SKM-1 treated with dmso at 0.1 percent for 144 hours (cell line): ENCODE data around the gene POU6F2.
A peak's percentile ranks its signal among the peaks of the same experiment; 100 is the strongest.

Experiments
- DNase-seq: peaks from one replicate; lab custom pipeline; 2025; ENCODE audit not compliant: unreplicated experiment; lab: John Stamatoyannopoulos, UW

The POU6F2 gene

DNA sequence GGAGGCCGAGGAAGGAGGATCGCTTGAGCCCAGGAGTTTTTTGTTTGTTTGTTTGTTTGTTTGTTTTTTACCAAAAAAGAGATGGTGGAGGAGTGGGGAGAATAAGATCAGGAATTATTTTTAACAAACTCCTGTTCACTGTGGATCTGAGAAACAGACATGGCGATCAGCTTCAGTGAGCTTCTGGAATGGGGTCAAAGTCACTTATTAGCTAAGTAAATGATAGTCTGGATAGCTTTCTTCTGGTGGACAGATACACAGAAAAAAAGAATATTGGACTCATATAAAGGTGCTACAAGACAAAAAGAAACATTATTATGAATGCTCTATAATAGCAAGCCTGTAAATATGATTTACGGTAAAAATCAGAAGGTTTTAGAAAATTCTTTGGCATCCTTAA, 85.1 kb downstream of the POU6F2 start:
- DNase-seq = no peak

GRCh38 chr7:39069031-39069430, 91.3 kb downstream of the POU6F2 start:
- DNase-seq = no peak

DNA sequence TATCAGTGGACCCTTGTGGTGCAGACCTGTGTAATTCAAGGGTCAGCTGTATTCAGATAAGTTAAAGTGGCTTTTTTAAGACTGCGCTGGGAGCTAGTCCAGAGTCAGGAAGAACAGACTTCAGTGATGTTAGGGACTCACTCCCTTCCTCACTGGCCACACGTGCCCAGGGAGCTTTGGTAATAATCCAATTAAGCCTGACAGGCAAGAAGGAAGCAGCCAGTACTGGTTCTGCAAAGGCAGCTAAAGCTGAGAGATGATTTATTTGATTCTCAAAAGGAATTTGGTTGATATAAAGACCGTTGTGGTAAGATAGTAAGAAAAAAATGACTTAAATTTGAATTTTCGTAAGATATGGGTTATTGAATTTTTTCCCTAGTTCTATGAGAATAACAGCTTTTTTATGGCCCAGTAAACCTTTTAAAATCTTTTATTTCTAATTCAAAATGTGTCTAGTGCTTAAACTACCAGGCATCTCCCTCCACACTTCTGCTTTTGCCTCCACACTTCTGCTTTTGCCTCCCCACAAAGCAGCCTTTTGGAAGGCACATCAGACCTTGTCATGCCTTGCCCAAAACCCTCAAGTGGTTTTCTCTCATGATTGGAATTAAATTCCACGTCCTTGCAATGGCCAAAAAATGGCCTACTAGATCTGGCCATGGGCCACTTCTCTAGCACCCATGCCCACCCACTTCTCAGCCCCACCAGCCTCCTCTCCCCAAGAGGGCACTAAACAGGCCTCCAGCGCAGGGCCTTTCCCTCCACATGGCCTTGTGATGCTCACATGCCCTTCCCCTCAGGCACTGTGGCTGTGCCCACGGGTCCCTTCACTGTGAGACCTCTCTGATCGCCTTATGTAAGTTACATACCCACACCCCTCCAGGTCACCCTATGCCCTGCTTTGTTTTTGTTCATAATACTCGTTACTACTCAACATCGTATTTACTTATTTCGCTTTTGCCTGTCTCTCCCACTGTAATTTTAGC, 92.5 kb downstream of the POU6F2 start:
- DNase-seq = peak; percentile 77

GRCh38 chr7:39071116-39071515, 93.4 kb downstream of the POU6F2 start:
- no peak for DNase-seq

GRCh38 chr7:39073432-39073831, 95.7 kb downstream of the POU6F2 start:
- DNase-seq = no peak

DNA sequence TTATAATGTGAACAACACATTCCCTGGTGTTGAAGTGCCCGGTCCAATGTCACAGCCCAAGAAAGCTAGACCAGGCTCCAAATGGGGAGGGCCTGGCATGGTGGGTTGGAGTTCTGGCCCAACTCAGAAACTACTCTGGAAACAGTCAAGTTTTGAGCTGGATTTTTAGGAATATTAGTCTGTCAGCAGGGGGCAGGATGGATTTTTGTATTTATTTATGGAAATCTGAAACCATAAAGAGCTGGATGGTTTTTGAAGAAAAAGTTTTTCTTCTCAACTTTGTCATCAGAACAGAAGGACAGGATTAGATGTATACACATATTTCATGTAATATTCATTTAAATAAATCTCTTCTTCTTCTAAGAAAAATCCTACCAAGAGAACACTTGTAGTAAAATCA, 97.5 kb downstream of the POU6F2 start:
- no peak for DNase-seq

DNA sequence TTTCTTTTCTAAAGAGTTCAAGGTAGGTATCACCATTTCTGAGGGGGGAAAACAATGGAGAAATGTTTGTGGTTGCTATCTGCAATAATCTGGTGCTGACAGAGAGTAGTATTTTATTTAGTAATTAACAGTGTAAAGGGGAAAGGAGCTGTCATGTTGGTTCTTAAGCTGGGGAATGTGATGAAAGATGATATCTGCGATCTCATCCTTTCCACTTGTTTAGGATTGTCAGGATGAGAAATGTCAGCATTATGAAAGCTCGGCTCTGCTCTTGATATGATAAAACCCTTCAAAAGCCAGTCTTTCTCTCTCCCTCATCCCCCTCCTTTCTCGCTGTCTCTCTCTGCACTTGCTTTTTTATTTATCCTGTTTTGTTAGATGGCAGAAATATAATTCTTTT, 106.1 kb downstream of the POU6F2 start:
- no peak for DNase-seq

DNA sequence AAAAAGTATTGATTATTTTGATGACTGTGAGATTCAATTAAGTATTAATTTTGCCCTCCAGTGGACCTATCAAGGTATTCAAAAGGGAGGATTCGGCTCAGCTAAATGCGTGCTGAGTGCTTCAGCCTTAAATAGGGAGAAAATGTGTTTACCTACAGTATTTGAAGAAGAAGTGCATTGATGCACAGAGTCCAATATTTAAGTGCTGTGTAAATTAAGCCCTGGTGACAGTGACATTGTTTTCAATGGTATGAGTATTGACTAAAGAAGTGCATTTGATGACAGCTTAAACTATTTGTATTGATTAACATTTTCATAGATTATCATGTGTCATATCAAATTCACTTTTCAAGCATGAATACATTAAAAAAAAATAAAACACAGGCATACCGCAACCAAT, 106.6 kb downstream of the POU6F2 start:
- no peak for DNase-seq

GRCh38 chr7:39085189-39085588, 107.5 kb downstream of the POU6F2 start:
- no peak for DNase-seq

DNA sequence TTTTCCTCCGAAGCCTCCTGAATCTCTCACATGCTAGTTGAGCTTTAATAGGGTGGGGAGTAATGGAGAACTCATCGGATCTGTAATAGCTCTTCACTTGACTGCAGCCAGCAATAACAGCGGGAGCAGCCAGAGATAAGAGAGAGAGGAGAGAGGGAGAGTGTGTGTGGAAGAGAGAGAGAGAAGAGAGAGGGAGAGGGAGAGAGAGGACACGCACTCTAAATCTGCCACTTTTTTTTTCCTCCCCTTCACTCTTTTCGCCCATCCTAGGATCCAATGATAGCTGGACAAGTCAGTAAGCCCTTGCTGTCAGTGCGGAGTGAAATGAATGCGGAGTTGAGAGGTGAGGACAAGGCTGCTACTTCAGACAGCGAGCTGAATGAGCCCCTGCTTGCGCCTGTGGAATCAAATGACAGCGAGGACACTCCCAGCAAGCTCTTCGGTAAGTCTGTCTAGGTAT, 107.9 kb downstream of the POU6F2 start:
- no peak for DNase-seq

DNA sequence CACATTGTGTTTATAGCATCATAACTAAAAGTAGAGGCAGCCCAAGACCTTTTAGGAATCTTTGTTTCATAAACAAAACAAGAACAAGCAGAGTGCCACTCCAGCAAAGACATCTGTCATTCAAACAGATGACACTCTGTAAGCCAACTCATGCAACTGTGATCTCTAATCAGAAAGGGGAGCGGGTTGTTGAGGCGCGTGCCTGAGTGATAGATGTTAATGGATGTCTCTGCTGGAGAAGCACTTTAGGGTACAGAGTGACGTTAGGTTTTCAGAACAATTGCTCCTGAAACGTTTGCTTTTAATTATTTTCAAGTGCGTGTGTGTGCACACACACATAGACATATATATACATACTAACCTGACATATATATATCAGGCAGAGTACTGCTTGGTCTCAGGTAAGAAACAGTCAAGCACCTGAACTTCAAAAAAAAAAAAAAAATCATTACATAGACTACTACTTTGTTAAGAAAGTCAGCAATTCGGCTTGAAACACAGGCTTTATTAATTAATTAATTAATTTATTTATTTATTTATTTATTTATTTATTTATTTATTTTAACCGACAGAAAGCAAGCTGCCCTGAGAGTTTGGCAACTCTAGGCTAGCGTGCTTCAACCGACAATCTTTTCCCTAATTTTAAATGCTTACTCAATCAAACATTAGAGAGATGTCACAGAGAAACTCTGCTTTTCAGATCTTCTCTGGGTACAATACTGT, 109.1 kb downstream of the POU6F2 start:
- no peak for DNase-seq

GRCh38 chr7:39088730-39089593, 111.3 kb downstream of the POU6F2 start:
- DNase-seq = no peak

DNA sequence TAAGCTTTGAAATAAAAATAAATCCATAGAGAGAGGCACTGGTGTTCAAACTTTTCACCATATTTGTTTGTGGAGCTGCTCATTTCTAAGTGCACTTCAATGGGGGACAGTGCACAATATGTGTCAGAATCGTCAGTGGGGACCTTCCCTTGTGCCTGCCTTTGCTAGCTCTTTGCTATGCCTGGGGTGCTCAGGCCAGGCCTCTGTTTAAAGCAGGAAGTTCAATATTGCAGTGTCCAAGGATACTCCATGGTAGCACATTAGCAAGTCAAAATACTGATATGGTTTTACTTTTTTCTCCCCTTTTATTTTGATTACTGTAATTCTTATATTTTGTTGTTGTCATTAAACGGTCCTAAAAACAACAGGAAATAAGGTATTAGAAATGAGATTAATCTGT, 113.4 kb downstream of the POU6F2 start:
- no peak for DNase-seq

- no peak for DNase-seq
Measured at GRCh38 chr7:39091774-39092173, 114.1 kb downstream of the POU6F2 start.

DNA sequence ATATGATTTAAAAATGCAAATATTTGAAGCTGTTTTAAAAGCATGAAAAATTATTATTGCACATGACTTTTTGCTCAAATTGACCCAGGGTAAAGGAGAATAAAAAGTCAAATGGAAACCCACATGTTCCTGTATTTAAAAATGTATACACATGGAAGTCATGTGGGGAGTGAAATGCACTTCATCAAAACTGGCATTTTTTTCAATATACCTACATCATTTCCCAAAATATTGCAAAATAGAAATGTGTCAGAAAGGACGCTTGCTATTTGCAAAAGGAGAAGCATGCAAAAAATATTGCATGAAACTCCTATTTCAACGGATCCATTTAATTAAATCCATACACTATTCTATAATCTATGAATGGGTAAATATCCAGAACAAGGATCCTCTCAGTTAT, 117.0 kb downstream of the POU6F2 start:
- DNase-seq = no peak

GRCh38 chr7:39095875-39096619, 118.3 kb downstream of the POU6F2 start:
- no peak for DNase-seq

DNA sequence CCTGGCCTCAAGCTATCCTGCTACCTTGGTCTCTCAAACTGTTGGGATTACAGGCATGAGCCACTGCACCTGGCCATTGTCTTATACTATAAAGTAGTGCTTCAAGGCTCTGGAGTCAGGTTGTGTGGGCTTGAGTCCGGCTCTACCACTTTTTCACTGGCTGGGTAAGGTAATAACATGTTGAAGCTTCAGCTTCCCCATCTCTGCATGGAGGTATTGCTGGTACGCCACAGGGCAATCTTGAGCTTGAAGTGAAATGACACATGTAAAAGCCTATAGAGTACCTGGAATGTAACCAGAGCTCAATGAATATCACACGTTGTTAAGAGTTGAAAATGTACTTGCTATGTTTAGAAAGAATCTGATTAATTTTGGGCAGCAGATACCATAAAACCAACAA, 120.8 kb downstream of the POU6F2 start:
- no peak for DNase-seq

GRCh38 chr7:39099146-39099545, 121.4 kb downstream of the POU6F2 start:
- DNase-seq = no peak

- DNase-seq = no peak
Measured at GRCh38 chr7:39100270-39100669, 122.6 kb downstream of the POU6F2 start.

GRCh38 chr7:39102234-39102633, 124.5 kb downstream of the POU6F2 start:
- DNase-seq = no peak
